GM19438 (cell line): ENCODE results near the gene GPC2.
A peak's percentile ranks its signal among the peaks of the same experiment; 100 is the strongest.

Experiments
- ATAC-seq: cut with Tn5 transposase; IDR thresholded peaks from one replicate; pipeline ENCODE4 v1.9.1; 2021; ENCODE audit warnings: low read depth; ENCODE audit not compliant: unreplicated experiment

The GPC2 gene

DNA sequence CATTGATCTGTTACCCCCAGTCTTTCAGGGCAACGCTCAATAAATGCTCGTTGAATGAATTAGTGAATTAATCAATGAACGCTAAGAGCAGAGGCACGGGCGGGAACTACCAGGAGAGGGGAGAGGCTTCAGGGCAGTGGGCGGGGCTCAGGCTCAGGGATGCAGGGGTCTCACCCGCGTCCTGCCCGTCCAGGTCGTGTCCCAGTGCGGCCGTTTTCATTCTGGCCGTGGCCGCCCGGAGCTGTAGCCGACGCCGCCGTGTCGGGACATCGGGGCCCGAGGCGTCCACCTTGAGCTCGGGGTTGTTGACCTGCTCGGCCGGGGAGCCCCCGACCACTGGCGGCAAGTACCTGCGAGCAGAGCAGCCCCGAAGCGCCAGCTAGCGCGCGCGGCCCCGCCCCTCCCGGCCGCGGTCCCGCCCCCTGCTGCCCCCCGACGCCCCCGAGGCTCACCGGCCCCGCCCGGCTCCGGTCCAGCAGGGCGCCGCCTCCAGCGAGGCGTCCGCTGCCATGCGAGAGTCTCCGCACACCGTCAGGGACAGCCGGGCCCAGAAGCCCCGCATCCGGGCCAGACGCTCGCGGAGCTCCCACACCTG, 6.0 kb downstream of the GPC2 start:
- ATAC-seq: no peak

DNA sequence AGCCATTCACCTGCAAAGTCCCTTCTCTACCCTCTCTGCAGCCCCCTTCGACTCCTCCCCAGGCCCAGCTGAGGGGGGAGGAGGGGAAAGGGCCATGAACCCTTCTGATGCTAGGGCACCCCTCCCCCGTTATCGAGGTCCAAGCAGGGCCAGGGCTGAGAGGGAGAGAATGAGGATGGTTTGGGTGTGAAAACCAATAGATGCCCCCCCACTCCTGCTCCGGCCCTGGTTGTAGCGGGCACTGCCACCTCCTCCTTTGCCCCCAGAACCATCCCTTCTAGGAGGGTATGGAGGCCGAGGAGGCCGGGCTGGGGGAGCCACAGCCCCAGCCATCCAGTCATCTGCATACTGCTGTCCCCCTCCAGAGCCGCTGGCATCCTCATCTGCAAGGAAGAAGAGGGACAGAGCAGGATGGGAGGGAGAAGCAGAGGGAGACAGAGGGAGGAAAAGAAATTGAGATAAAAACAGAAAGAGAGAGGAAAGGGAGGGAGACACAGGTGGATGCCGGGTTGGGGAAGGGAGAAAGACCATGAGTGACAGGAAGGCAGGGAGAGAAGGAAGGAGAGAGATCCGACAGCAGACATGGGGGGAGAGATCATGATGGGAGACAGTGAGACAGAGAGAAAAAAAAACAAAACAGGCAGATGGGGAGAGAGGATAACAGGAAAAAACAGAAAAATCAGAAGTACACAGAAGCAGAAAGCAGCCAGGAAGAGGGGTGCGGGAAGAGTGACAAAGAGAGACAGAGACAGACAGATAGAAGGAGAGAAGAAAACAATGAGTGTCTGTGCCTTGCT, 6.9 kb downstream of the GPC2 start:
- ATAC-seq: no peak

DNA sequence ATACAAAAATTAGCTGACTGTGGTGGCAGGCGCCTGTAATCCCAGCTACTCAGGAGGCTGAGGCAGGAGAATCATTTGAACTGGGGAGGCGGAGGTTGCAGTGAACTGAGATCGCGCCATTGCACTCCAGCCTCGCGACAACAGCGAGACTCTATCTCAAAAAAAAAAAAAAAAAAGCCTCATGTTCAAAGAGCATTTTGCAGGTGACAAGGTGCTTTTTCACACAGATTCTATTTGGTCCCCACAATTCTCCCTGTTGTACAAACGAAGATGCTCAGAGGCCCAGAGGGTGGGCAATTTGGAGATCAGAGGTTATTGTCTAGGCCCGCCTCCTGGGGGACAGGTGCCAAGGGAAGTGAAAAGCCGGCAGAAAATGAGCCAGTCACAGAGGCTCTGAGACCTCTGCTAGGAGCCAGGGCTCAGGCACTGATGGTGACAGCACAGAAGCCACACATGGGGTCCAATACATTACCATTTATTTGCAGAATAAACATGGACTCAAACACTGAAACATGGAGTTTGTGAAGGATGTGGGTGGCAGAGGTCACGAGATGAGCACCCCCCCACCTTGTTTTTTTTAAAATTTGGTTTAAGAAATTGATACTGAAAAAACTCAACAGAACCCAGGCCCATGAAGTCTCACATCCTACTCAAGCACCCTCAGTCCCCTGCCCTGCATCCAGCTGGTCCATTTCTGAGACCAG, 7.9 kb downstream of the GPC2 start:
- no peak for ATAC-seq

DNA sequence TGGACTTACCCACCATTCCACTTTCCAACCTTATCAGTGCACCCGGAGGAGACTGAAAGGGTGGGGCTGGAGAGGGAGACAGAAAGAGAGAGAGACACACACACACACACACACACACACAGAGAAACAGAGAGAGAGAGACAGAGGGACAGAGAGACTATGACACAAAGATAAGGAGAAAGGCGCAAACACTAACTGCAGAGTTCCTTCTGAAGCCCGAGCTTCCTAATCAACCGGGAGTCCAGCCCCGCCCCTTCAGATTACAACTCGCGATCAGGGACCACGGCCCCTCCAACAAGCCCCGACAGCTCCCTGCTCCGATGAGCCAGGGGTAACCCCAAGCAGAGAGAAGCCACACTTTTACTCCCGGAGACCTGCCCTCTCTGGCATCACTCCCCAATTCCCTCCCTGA, 9.3 kb downstream of the GPC2 start:
- no peak for ATAC-seq

DNA sequence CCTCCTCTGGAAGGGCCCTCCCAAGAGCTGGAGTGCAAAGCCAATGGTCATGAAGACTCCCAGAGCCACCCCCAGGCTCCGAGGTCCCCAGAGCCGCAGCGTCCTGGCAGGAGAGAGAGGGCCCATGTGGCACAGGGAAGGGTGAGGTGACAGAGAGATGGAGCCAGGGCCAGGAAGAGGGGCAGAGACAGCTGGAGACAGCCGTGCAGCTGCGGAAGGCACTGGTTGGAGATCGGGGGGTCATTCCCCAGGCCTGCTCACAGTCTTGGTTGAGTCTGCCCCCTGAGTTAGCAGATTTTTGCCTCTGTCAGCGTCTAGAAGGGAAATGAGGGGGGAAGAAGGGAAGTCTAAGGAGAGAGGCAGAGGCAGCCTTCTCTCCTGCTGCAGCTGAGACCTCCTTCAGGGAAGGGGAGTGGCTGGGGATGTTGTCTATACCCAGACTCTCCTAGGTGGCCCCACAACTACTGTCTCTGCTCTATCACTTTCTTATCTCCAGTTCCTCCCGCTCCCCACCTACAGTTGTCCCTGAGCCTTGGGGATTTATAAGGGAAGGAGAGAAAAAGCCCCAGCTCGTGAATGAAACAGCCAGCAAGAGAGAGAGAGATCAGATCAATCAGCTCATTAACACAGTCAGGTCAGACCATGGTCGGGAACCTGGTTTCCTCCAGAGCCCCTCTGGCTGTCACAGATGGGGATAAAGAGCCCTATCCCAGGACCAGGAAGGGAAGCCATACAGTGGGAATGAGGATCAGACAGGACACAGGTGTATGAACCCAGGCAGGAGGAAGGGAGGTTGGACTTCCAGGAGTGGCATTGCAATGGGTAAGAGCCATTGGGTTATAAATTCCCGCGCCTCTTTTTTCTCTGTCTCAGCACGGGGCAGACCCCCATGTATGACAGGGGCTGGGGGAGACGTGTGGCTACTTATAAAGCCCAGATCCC, 9.9 kb downstream of the GPC2 start:
- ATAC-seq: no peak

DNA sequence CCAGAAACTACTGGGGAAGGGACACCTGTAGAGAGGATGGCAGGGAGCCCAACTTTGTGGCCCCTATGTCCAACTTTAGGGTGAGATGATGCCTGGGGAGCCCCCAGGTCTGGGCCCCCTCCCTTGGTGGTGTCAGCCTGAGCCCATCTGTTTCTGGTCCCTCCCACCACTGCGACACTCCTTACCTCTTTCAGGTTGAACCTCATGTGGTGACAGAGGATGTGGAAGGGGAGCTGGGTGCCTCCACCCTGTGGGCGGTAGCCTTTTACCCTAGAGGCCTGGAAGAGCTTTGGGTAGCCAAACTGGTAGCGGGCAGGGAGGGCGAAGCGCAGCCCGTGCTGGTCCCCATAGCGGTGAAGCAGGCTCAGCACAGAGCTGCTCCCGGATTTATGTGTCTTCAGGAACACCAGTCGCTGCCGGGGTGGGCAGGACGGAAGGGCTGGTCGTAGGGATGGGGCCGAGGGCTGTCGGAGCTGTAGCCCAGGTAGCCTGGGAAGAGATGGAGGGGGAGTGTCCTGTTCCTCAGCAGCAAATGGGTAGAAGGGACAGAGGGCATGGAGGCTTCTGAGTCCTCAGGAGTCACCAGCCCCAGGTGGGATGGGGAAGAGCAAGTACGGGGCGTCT, 10.8 kb downstream of the GPC2 start:
- ATAC-seq: no peak

DNA sequence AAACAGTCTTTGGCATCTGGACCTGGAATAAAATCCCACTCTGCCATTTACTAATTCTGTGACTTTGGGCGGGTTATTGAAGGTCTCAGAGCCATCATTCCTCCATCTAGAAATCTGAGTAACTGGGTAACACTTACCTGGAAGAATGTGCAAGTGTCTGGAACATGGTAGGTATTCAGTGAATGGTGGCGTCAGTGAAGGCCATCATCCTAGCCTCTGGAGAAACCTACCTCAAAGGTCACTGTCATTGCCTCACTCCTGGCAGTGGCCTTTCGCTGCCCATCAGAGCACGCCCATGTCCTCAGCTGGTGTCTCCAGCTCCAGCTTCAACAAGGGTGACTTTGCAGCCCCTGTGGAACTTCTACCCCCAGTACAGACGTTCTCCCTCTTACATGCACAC, 13.3 kb downstream of the GPC2 start:
- ATAC-seq: no peak

DNA sequence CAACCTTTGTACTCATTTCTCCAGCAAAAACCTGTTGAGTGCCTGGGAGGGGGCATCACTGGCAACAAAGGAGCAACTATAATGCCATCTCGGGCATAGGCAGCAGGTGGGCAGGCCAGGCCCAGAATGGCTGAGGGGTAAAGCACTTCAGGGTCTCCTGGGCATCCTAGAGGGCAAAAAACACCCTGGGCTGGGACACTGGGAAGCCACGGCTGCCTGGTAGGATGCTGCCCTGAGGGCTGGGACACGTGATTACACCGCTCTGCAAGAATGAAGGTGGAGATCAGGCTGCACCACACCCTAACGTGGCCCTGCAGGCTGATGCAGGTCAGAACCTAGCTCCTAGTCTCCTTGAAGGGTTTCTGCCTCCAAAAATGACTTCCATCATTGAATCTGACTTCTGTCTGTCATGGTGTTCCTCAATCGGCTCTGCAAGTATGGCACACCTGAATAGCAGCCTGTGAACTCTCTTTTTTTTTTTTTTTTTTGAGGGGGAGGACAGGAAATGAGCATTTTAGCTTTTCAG, 14.1 kb downstream of the GPC2 start:
- no peak for ATAC-seq

DNA sequence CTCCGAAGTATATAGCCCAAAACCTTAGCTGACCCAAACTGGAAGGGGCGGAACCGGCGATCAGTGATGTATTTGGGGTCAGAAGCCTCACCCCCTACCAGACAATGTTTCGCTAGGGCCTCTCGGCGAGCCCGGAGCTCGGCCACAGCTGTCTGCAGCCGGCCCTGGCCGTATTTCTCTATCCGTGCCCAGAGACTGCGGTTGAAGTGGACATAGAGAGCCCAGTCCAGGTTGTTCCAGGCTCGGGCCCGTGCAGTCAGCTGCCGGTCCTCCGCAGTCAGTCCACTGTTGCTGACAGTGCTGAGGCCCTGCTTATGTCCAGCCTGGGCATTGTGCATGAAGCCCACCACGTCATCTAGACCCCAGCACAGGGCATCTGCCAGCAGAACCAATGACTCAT, 17.1 kb downstream of the GPC2 start:
- no peak for ATAC-seq

DNA sequence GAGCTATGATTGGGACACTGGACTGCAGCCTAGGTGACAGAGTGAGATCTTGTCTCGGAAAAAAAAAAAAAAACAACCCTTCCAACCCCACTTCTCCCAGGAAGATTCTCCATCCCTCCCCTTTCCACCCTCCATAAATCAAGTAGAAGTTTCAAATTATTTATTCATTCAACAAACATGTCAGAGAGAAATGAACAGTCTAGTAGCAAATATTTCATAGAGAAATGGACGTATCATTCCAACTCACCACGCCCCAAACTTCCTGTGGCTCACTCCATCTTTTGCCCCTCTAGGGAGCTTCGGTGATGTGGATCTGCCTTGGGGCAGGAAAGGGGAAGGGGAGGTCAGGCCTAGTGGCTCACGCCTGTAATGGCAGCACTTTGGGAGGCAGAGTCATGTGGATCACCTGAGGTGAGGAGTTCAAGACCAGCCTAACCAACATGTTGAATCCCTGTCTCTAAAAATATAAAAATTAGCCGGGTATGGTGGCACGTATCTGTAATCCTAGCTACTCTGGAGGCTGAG, 18.0 kb downstream of the GPC2 start:
- ATAC-seq: no peak

DNA sequence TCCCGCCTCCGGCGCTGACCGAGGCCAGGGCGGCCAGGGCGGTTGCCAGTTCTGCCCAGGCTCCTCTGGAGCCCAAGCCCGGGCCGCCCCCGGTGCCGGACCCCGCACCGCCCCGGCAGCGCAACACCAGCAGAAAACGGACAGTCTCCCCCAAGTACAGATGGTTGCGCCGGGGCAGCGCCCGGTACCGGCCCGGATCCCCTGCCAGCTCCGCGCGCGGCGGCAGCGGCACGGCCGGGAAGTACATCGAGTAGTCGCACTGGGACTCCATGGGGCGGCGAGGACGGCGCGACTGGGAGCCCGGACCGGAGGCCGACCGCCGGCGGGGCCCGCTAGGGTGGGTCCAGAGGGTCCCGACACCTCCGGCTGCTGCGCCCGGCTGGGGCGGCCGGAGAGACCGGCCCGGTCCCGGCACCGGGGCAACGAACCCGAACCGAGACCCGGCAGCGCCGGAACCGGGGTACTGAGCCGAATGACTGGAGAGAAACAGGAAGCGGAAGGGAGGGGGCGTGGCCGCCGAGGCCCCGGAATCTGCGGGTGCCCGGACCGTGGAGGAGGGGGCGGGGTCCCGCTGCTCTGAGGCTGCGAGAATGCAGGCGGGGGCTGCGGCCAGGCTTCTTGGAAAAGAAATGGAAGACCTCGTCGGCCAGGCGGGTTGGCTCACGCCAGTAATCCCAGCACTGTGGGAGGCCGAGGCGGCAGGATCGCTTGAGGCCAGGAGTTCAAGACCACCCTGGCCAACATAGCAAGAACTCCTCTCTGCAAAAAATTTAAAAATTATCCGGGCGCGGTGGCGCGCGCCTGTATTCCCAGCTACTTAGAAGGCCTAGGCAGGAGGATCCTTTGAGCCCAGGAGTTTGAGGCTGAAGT, 18.7 kb downstream of the GPC2 start, which contains the start of gene TRAPPC14:
Gene TRAPPC14 (minus strand): TSS at position 495 of the 870 bp plus-strand sequence. CDS start 224 bp downstream, at position 271.
- ATAC-seq: peak; percentile 70

DNA sequence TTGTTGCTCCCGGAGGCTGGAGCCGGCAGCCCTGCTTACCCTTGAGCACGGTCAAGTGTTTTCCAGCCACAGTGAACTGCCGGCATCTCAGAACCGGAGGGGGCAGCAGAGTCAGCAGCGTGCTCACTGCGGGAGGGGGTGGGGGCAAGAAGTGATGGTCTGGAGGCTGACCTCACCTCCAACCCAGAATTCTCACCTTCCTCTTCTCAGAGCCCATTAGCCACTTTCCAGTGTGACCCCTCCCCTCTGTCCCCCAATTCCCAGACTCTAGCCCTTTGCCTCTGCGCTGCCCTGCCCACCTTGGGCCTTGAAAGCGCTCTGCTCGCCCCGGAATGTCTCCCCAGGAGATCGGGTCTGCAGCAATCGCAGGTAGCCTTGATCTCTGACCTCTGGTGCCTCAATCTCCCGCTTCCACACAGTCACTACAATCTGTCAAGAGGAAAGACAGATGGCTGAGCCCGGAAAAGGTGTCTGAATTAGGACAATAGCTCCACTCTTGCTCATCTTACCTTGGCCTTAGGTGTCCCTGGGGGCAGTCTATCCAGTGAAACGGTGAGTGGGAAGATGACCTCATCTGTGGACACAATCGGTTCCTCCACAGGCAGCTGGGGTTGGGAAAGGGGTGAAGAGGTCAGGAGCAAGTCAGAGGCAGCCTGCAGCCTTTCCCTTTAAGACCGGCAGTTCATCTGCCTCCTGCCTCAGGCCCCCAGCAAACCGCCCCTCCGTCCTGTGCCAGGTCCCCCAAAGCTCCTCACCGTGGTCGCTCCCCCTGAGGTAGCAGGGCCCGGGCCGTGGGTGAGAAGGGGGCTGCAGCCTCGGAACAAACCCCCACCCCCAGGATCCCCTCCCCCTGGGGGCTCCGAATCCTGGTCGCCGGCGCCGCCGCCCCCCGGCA, 19.6 kb downstream of the GPC2 start:
- peak; percentile 14 for ATAC-seq

DNA sequence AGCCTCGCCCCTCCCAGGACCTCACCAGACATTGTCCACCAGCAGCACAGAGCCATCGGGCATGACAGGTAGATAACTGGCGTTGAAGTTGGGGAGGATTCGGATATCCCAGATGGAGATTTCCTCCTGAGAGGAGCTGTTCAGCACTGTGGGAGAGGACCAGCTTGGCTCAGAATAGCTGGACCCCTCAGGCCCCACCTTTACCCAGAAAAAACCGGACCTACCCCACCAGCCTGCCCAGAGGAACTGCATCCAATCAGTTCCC, 20.2 kb downstream of the GPC2 start:
- ATAC-seq: no peak

DNA sequence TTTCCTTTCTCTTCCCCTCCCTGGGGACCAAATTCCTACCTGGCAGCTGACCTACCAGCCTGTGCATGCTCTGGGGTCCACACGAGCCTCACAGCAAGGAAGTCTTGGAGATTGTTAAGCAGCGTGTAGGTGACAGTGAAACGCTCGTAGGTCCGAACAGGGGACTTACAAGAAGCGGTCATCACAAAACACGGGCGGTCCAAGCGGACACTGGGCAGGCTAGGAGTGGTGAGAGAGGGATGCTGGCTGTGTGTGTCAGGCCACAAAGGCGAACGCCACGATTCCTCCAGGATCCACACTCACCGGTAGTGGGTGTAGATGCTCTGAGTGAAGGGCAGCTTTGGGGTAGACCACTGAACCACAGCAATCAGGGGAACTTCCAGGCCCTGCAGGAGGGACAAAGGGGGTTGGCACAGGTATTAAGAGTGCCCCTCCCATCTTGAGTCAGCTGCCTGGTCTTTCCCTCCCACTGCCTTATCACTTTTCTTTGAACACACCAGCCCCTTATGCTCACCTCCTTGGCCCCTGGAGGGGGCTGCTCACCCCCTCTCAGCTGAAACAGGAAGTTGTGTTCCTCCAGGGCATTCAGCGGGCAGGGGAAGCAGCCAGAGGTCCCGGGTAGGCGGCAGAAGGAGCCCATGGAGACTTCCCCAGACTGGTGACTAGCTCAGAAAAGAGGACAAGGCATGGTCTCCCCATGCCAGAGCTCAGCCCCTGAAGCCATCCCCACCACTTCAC, 20.7 kb downstream of the GPC2 start:
- no peak for ATAC-seq

DNA sequence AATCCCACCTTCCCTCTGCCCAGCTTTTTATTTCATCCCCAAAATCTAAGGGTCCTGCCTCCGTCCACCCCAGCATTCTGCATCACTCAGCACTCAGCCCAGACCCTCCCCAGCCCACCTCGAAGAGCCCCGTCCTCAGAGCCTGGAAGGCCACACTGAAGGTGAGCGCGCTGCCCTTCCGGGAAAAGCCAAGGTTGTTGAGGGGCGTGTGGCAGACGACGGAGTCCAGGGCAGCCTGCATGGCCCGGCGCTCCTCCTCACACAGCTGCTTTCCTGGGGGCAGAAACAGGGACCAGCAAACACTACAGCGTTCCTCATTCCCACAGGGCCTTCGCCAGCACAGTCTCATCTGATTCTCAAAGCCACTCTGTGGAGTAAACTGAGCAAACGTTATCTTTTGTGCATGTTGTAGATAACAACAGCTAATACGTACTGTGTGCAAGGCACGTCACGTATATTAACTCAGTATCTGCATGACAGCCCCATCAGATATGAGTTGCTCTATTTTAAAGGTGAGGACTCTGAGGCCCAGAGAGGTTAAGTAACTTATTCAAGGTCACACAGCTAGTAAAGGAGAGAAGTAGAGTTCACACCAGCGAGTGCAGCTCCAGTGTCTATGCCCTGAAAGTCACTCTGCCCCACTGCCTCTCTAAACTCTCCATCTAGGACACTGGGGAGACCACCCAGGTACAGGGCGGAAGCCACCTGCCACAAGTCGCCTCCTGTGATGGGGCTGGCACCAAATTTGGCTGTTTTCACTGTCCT, 21.4 kb downstream of the GPC2 start:
- ATAC-seq: no peak

DNA sequence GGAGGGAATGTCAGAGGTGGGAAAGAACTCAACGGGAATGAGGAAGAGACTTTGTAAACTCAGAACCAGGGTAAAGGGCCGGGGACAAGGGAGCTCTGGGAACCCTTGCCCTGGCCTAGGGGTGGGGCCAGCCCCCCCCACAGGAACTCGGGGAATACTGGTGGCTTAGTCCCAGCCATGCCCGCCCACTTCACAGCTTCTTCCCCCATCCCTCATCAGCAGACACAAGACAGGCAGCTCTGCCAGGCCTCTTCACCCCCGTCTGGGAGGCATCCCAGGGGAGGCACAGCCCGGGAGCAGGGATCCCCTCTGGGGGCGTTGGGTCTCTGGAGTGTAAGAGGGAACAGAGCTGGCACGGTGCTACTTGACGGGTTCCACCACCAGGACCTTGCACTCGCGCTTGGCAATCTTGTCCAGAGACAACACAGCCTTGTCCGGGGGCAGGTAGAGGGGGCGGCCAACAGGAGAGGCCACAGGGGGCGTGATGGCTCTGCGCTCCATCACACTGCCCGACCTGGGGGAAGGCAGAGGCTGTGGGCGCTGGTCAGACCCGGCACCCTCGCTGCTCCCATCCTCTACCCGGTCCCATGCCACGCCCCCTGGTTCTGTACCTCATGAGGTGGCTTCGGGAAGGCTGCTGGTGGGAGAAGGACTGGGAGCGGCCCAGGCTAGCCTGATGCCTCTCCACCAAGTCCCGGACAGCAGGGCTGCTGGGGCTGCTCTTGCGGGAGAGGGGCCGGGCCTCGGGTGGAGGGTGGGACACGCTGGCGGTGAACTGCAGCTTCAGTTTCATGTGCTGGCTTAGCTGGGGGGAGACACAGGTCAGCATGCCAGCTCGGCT, 22.3 kb downstream of the GPC2 start:
- ATAC-seq: no peak
